K562 (cell line): ENCODE data around the gene RGS17. TPM values are rescaled to one million over a fixed set of nuclear protein-coding genes. Genes with fewer than 3 reads are reported as not detected.
A peak's percentile ranks its signal among the peaks of the same experiment; 100 is the strongest.

Source experiments
- ADNP ChIP-seq: fragments of 200-800 bp; sonication (Bioruptor generic); IDR thresholded peaks from 2 replicates; pipeline ENCODE4 v1.6.1; 2016; ENCODE audit warnings: missing genetic modification characterization, missing compliant biosample characterization
- E2F4 ChIP-seq: sonication (generic); formaldehyde crosslinking; IDR thresholded peaks from 2 replicates; pipeline ENCODE4 v1.8.0; 2022; ENCODE audit warnings: mild to moderate bottlenecking, low read depth, missing genetic modification reagents
- EP300 ChIP-seq: IDR thresholded peaks from 2 replicates; pipeline ENCODE4 v1.6.1; 2012; ENCODE audit warnings: low read length, improper control_type of control experiment
- ESRRA ChIP-seq: fragments of 450-650 bp; IDR thresholded peaks from 2 replicates; pipeline ENCODE4 v1.6.1; 2014; ENCODE audit warnings: low read depth, mild to moderate bottlenecking, moderate library complexity, borderline replicate concordance
- FUS ChIP-seq: fragments of 200-400 bp; formaldehyde crosslinking; optimal IDR thresholded peaks from 2 replicates; pipeline ENCODE3; 2017; ENCODE audit warnings: low read depth, low read length
- HDAC3 ChIP-seq: fragments of 450-650 bp; IDR thresholded peaks from 2 replicates; pipeline ENCODE4 v1.6.1; 2018; ENCODE audit warnings: borderline replicate concordance, mild to moderate bottlenecking, moderate library complexity; ENCODE audit not compliant: partially characterized antibody
- HNRNPL ChIP-seq: fragments of 200-400 bp; formaldehyde crosslinking; IDR thresholded peaks from 2 replicates; pipeline ENCODE4 v1.6.1; 2017; ENCODE audit warnings: low read depth, mild to moderate bottlenecking, low read length
- MAFF ChIP-seq: IDR thresholded peaks from 2 replicates; pipeline ENCODE4 v1.6.1; 2012; ENCODE audit warnings: low read length, improper control_type of control experiment
- PCBP2 ChIP-seq: fragments of 200-400 bp; formaldehyde crosslinking; IDR thresholded peaks from 2 replicates; pipeline ENCODE4 v1.6.1; 2018; ENCODE audit warnings: low read length, low read depth, mild to moderate bottlenecking, moderate library complexity; ENCODE audit not compliant: poor library complexity, severe bottlenecking
- POLR3A ChIP-seq: IDR thresholded peaks from 2 replicates; pipeline ENCODE4 v1.6.1; 2011; ENCODE audit warnings: borderline replicate concordance, mild to moderate bottlenecking, moderate library complexity; ENCODE audit not compliant: insufficient read length, insufficient read depth; ENCODE audit errors: extremely low read depth
- SETDB1 ChIP-seq: IDR thresholded peaks from one replicate; pipeline ENCODE4 v1.6.1; 2012; ENCODE audit warnings: low read length, control low read depth, inconsistent platforms
- STAT5B ChIP-seq: fragments of 250-450 bp; sonication (Bioruptor Pico); IDR thresholded peaks from 2 replicates; pipeline ENCODE4 v1.8.0; 2021; ENCODE audit warnings: mild to moderate bottlenecking, inconsistent platforms
- XRCC5 ChIP-seq: fragments of 200-400 bp; formaldehyde crosslinking; IDR thresholded peaks from 2 replicates; pipeline ENCODE4 v1.6.1; 2017; ENCODE audit warnings: low read depth, mild to moderate bottlenecking, low read length
- ZBTB1 ChIP-seq: sonication (generic); formaldehyde crosslinking; IDR thresholded peaks from 2 replicates; pipeline ENCODE4 v1.8.1; 2023; ENCODE audit warnings: missing genetic modification reagents, low read depth, mild to moderate bottlenecking, borderline replicate concordance
- ZNF121 ChIP-seq: sonication (generic); formaldehyde crosslinking; conservative IDR thresholded peaks from 2 replicates; pipeline ENCODE4 v1.8.0; 2022; ENCODE audit warnings: missing genetic modification reagents
- ZNF197 ChIP-seq: fragments of 200-800 bp; sonication (Bioruptor generic); IDR thresholded peaks from 2 replicates; pipeline ENCODE4 v1.6.1; 2016; ENCODE audit warnings: low read depth, missing genetic modification characterization, missing compliant biosample characterization
- ZNF280B ChIP-seq: fragments of 250-450 bp; sonication (Bioruptor Pico); IDR thresholded peaks from 2 replicates; pipeline ENCODE4 v1.5.1; 2021; ENCODE audit warnings: mild to moderate bottlenecking
- ZNF3 ChIP-seq: fragments of 250-450 bp; sonication (Bioruptor Pico); IDR thresholded peaks from 2 replicates; pipeline ENCODE4 v1.5.0; 2021; ENCODE audit warnings: mild to moderate bottlenecking, moderate library complexity
- ZNF449 ChIP-seq: fragments of 250-450 bp; sonication (Bioruptor Pico); IDR thresholded peaks from 2 replicates; pipeline ENCODE4 v1.8.0; 2022; ENCODE audit warnings: moderate library complexity, mild to moderate bottlenecking, inconsistent platforms
- ZNF584 ChIP-seq: fragments of 200-800 bp; sonication (Bioruptor generic); IDR thresholded peaks from 2 replicates; pipeline ENCODE4 v1.6.1; 2016; ENCODE audit warnings: low read depth, mild to moderate bottlenecking, missing genetic modification characterization, missing compliant biosample characterization
- ZNF75A ChIP-seq: fragments of 450-650 bp; formaldehyde crosslinking; IDR thresholded peaks from 2 replicates; pipeline ENCODE4 v1.4.0; 2020; ENCODE audit warnings: mild to moderate bottlenecking
- ZNF764 ChIP-seq: fragments of 250-450 bp; sonication (Bioruptor Pico); IDR thresholded peaks from 2 replicates; pipeline ENCODE4 v1.4.0; 2020; ENCODE audit warnings: low read depth, mild to moderate bottlenecking, moderate library complexity
- ZNF780A ChIP-seq: fragments of 250-450 bp; sonication (Bioruptor Pico); IDR thresholded peaks from 2 replicates; pipeline ENCODE4 v1.5.0; 2021; ENCODE audit warnings: mild to moderate bottlenecking
- polyA plus RNA-seq, 8 experiments: library from polyadenylated mRNA; depleted of rRNA in 4 of 8; stranded (reverse) in 5 of 8; unstranded in 3 of 8; fragments of >200 nt; fragmentation: Nextera tagmentation in 2 of 8; fragmentation: Illumina TruSeq in 1 of 8; extraction: Ambion mirVana in 2 of 8; extraction: Trizol in 1 of 8; gene quantifications; 2 replicates each; pipeline versions ENCODE4 v1.2.1 to v1.2.3, GENCODE V29; 2011 to 2014; ENCODE audit warnings: inconsistent platforms in 1 of 8, missing spikeins in 1 of 8
- total RNA-seq, 7 experiments: library from RNA; depleted of rRNA in 6 of 7; stranded (reverse); fragments of >200 nt in 6 of 7; fragmentation: Illumina TruSeq in 2 of 7; extraction: Trizol in 2 of 7; gene quantifications; 2 replicates each; pipeline versions ENCODE4 v1.2.1 to v1.2.3, GENCODE V29; 2011 to 2021; ENCODE audit warnings: low replicate concordance in 1 of 7

RGS17 gene
- total and polyA plus RNA-seq, 9 of the 15 experiments (the other 6 are each of a cell fraction or from before 2014, with no cell fraction given) = 0.01 to 0.14 (median 0.08) TPM; not detected in 6

GRCh38 chr6:152983637-152984512, 147.2 kb downstream of the RGS17 start (continued):
- TF ChIP-seq E2F4 (CRISPR knock-in tag) (no peak), STAT5B (CRISPR knock-in tag) (no peak), MAFF (peak; percentile 1; the same call in 1 of the 2 replicates), ZBTB1 (CRISPR knock-in tag) (no peak), HNRNPL (no peak), ZNF197 (CRISPR knock-in tag) (no peak), ADNP (tag) (no peak), EP300 (peak; percentile 51; the same call in 1 of the 2 replicates), FUS (no peak), ZNF121 (CRISPR knock-in tag) (no peak), SETDB1 (no peak), ZNF280B (CRISPR knock-in tag) (no peak), ZNF3 (no peak), ZNF780A (CRISPR knock-in tag) (no peak), PCBP2 (no peak), ZNF764 (CRISPR knock-in tag) (0 out of 2 replicates have a peak, but pooled peaks have one; percentile 16), ZNF75A (CRISPR knock-in tag) (no peak), ZNF449 (CRISPR knock-in tag) (no peak), HDAC3 (no peak), POLR3A (no peak), XRCC5 (no peak), ESRRA (no peak; the same call in 1 of the 2 replicates), ZNF584 (CRISPR knock-in tag) (no peak)
